DOHH2 (cell line): Measurements from ENCODE around the gene TEC.

ENCODE experiments used
- CTCF ChIP-seq: fragments of 200-600 bp; sonication (generic); IDR thresholded peaks from one replicate; pipeline ENCODE4 v1.5.1; 2014; ENCODE audit warnings: antibody characterized with exemption, mild to moderate bottlenecking, low read depth, low read length; ENCODE audit not compliant: poor library complexity, severe bottlenecking
- EZH2phosphoT487 ChIP-seq: fragments of 200-600 bp; sonication (generic); IDR thresholded peaks from 2 replicates; pipeline ENCODE4 v1.6.1; 2017; ENCODE audit warnings: borderline replicate concordance, mild to moderate bottlenecking, antibody characterized with exemption, low read length, moderate library complexity, mixed read lengths

- TF ChIP-seq CTCF (no peak), EZH2phosphoT487 (no peak)
Observed at GRCh38 chr4:48308901-48309300, 39.3 kb upstream of the TEC start.
